GM23248 (cell line): Measurements from ENCODE around the gene PTK7. TPM values are rescaled to one million over a fixed set of nuclear protein-coding genes. Genes with fewer than 3 reads are reported as not detected.

Experiments
- DNase-seq: peaks from one replicate; pipeline ENCODE4 v3.0.0-alpha.2; 2015
- H2AFZ ChIP-seq: fragments of 200-600 bp; sonication (generic); 2 replicates; pipeline ENCODE4 v1.6.1; 2016; ENCODE audit warnings: antibody characterized with exemption
- H3F3A ChIP-seq: fragments of 200-600 bp; sonication (generic); 2 replicates; pipeline ENCODE4 v1.6.1; 2016; ENCODE audit warnings: mild to moderate bottlenecking, antibody characterized with exemption, mixed run types; ENCODE audit not compliant: insufficient read depth
- H3K27ac ChIP-seq: fragments of 200-600 bp; sonication (generic); 2 replicates; pipeline ENCODE4 v1.5.1; 2016; ENCODE audit warnings: mild to moderate bottlenecking
- H3K27me3 ChIP-seq: fragments of 200-600 bp; sonication (generic); replicated peaks from 2 replicates; pipeline ENCODE4 v1.6.1; 2016; ENCODE audit warnings: mild to moderate bottlenecking; ENCODE audit not compliant: insufficient read depth
- H3K36me3 ChIP-seq: fragments of 200-600 bp; sonication (generic); 2 replicates; pipeline ENCODE4 v1.6.1; 2016; ENCODE audit warnings: low read depth, mild to moderate bottlenecking
- H3K4me1 ChIP-seq: fragments of 200-600 bp; sonication (generic); 2 replicates; pipeline ENCODE4 v1.6.1; 2016; ENCODE audit warnings: mild to moderate bottlenecking; ENCODE audit not compliant: insufficient read depth
- H3K4me2 ChIP-seq: fragments of 200-600 bp; sonication (generic); one replicate; pipeline ENCODE4 v1.6.1; 2016; ENCODE audit warnings: mild to moderate bottlenecking; ENCODE audit not compliant: unreplicated experiment
- H3K4me3 ChIP-seq: fragments of 200-600 bp; sonication (generic); 2 replicates; pipeline ENCODE4 v1.5.1; 2016; ENCODE audit warnings: mild to moderate bottlenecking
- H3K79me2 ChIP-seq: fragments of 200-600 bp; sonication (generic); 2 replicates; pipeline ENCODE4 v1.6.1; 2016; ENCODE audit warnings: mild to moderate bottlenecking; ENCODE audit not compliant: insufficient read depth
- H3K9ac ChIP-seq: fragments of 200-600 bp; sonication (generic); 2 replicates; pipeline ENCODE4 v1.6.1; 2016; ENCODE audit warnings: mild to moderate bottlenecking
- H3K9me2 ChIP-seq: fragments of 200-600 bp; sonication (generic); 2 replicates; pipeline ENCODE4 v1.6.1; 2016; ENCODE audit warnings: mixed run types, mild to moderate bottlenecking, moderate library complexity; ENCODE audit not compliant: insufficient read depth
- H3K9me3 ChIP-seq: fragments of 200-600 bp; sonication (generic); one replicate; pipeline ENCODE4 v1.6.1; 2017; ENCODE audit warnings: low read depth
- H4K20me1 ChIP-seq: fragments of 200-600 bp; sonication (generic); 2 replicates; pipeline ENCODE4 v1.6.0; 2016; ENCODE audit not compliant: insufficient read depth
- EZH2 ChIP-seq: fragments of 200-600 bp; sonication (generic); IDR thresholded peaks from 2 replicates; pipeline ENCODE4 v1.6.1; 2018; ENCODE audit warnings: antibody characterized with exemption, mild to moderate bottlenecking; ENCODE audit not compliant: insufficient read depth, poor library complexity, severe bottlenecking
- EZH2phosphoT487 ChIP-seq: fragments of 200-600 bp; sonication (generic); IDR thresholded peaks from 2 replicates; pipeline ENCODE4 v1.6.1; 2018; ENCODE audit warnings: antibody characterized with exemption, moderate library complexity, mild to moderate bottlenecking, low read depth; ENCODE audit not compliant: insufficient read depth
- WGBS, 2 experiments: methylation state at CpG; one replicate each; pipeline ENCODE4 v1.1.6; 2015 to 2017; ENCODE audit warnings: low lambda C conversion rate in 2 of 2, low coverage in 1 of 2; ENCODE audit errors: missing lambda C conversion rate in 2 of 2; 5-methylcytosine and 5-hydroxymethylcytosine counted together
- in situ Hi-C: fragments of 300-500 bp; cut with MboI; formaldehyde crosslinking; loops from 2 replicates; pipeline ENCODE4 v1.15.0; 2020
- polyA plus RNA-seq: library from polyadenylated mRNA; unstranded; fragments of >200 nt; fragmentation: Nextera tagmentation; extraction: Ambion mirVana; gene quantifications from 2 replicates; pipeline ENCODE4 v1.2.1, GENCODE V29; 2016
- total RNA-seq: library from RNA; depleted of rRNA; stranded (reverse); fragments of >200 nt; shearing (Covaris generic); gene quantifications from 2 replicates; pipeline ENCODE4 v1.2.3, GENCODE V29; 2014

Gene PTK7
- total and polyA plus RNA-seq, 2 experiments from 2014 or later: 110 to 146 TPM

- Histone ChIP-seq H3K79me2 (peaks cover 37% of the 10 kb centered on the region), H3K9ac (peak within 1 kb of the TSS; percentile 91), H3F3A (peaks cover 31% of the 10 kb centered on the region), H3K4me1 (peaks cover 12% of the 10 kb centered on the region), H3K9me3 (no peaks in the 10 kb centered on the region), H3K4me2 (peak within 1 kb of the TSS; percentile 95), H2AFZ (peak within 1 kb of the TSS; percentile 97), H3K27ac (peak within 1 kb of the TSS; percentile 92), H4K20me1 (no peaks in the 10 kb centered on the region), H3K9me2 (no peaks in the 10 kb centered on the region), H3K27me3 (no peaks in the 10 kb centered on the region), H3K4me3 (peak within 1 kb of the TSS; percentile 80), H3K36me3 (peaks cover 9% of the 10 kb centered on the region)
- DNase-seq: peak; percentile 100
- no peak for TF ChIP-seq EZH2
- no peak for TF ChIP-seq EZH2phosphoT487
- in situ Hi-C loops: no loop called here
- WGBS, 2 experiments: 1 to 2% methylated on average over 51 to 71 of the region's 83 CpGs
These were observed 95.0 kb downstream of the PTK7 start, which contains the start of gene SRF for GRCh38 chr6:43170931-43171706. Gene SRF, plus strand, starts transcription at chr6:43171269. Its CDS starts 388 bp downstream, at chr6:43171657.

GRCh38 chr6:43171707-43172103, 95.6 kb downstream of the PTK7 start:
- H3K4me2 ChIP-seq: peak overlapping the region; percentile 79
- H3K27me3 ChIP-seq: no peaks in the 10 kb centered on the region
- peaks cover 12% of the 10 kb centered on the region for H3K4me1 ChIP-seq
- H4K20me1 ChIP-seq: no peaks in the 10 kb centered on the region
- peak overlapping the region; percentile 80 for H3K4me3 ChIP-seq
- H3K9me2 ChIP-seq: no peaks in the 10 kb centered on the region
- TF ChIP-seq EZH2phosphoT487: no peak
- TF ChIP-seq EZH2: no peak
- peak; percentile 62 for DNase-seq
- H3K9me3 ChIP-seq: no peaks in the 10 kb centered on the region
- H3K79me2 ChIP-seq: peaks cover 42% of the 10 kb centered on the region
- peak overlapping the region; percentile 91 for H3K9ac ChIP-seq
- in situ Hi-C loops: no loop called here
- H3F3A ChIP-seq: peaks cover 31% of the 10 kb centered on the region
- peaks cover 10% of the 10 kb centered on the region for H3K36me3 ChIP-seq
- 1 to 2% methylated on average over 34 to 57 of the region's 57 CpGs for WGBS, 2 experiments
- peak overlapping the region; percentile 92 for H3K27ac ChIP-seq
- H2AFZ ChIP-seq: peak overlapping the region; percentile 50

- 3 to 5% methylated on average over 29 to 46 of the region's 46 CpGs for WGBS, 2 experiments
- no peaks in the 10 kb centered on the region for H4K20me1 ChIP-seq
- H3K4me1 ChIP-seq: peaks cover 12% of the 10 kb centered on the region
- H3K36me3 ChIP-seq: peaks cover 14% of the 10 kb centered on the region
- H2AFZ ChIP-seq: peak overlapping the region; percentile 50
- peaks cover 31% of the 10 kb centered on the region for H3F3A ChIP-seq
- H3K27me3 ChIP-seq: no peaks in the 10 kb centered on the region
- DNase-seq: peak; percentile 67
- H3K9ac ChIP-seq: peak overlapping the region; percentile 91
- peak overlapping the region; percentile 79 for H3K4me2 ChIP-seq
- H3K79me2 ChIP-seq: peaks cover 49% of the 10 kb centered on the region
- no peaks in the 10 kb centered on the region for H3K9me2 ChIP-seq
- peak overlapping the region; percentile 92 for H3K27ac ChIP-seq
- in situ Hi-C loops: no loop called here
- no peaks in the 10 kb centered on the region for H3K9me3 ChIP-seq
- TF ChIP-seq EZH2 (no peak), EZH2phosphoT487 (no peak)
- peak overlapping the region; percentile 80 for H3K4me3 ChIP-seq
These were observed 96.2 kb downstream of the PTK7 start for GRCh38 chr6:43172104-43173007.

- Histone ChIP-seq H3K36me3 (peaks cover 14% of the 10 kb centered on the region), H3K9me3 (no peaks in the 10 kb centered on the region), H4K20me1 (no peaks in the 10 kb centered on the region), H3F3A (peaks cover 31% of the 10 kb centered on the region), H3K4me2 (peak overlapping the region; percentile 79), H3K79me2 (peaks cover 63% of the 10 kb centered on the region), H3K9me2 (no peaks in the 10 kb centered on the region), H2AFZ (no peak overlapping the region), H3K4me1 (peaks cover 12% of the 10 kb centered on the region), H3K27ac (peak overlapping the region; percentile 92), H3K27me3 (no peaks in the 10 kb centered on the region), H3K9ac (peak overlapping the region; percentile 91), H3K4me3 (peak overlapping the region; percentile 80)
- in situ Hi-C loops: no loop called here
- WGBS, 2 experiments: 43 to 46% methylated on average over 11 of the region's 11 CpGs
- no peak for DNase-seq
- no peak for TF ChIP-seq EZH2
- no peak for TF ChIP-seq EZH2phosphoT487
These were observed 97.6 kb downstream of the PTK7 start for GRCh38 chr6:43173591-43174262.
